Activated CD4-positive, CD25-positive, alpha-beta regulatory T cell (primary cell): ENCODE measurements around the gene SMKR1.
"Not testable (repeated sequence)": the region's sequence is repeated elsewhere in the genome, so short reads cannot be mapped to it uniquely, and the experiment has no call there.

Experiments used
- DNase-seq, 4 experiments: peaks; one replicate each; lab custom pipeline; 2025; lab: John Stamatoyannopoulos, UW

Gene SMKR1

GRCh38 chr7:129501760-129502707, at the start of gene SMKR1:
Gene SMKR1 (plus strand): TSS chr7:129502531. CDS start chr7:129502825, 294 bp downstream.
- peak; percentile 72 to 93 (median 84) for DNase-seq

GRCh38 chr7:129452589-129453231, 49.6 kb upstream of the SMKR1 start:
- no peak for DNase-seq

GRCh38 chr7:129453510-129454248, 48.7 kb upstream of the SMKR1 start:
- DNase-seq, result no peak

- DNase-seq, result no peak
Measured at GRCh38 chr7:129454249-129454551, 48.1 kb upstream of the SMKR1 start.

- no peak for DNase-seq
Measured at GRCh38 chr7:129456421-129456820, 45.9 kb upstream of the SMKR1 start.

GRCh38 chr7:129457101-129457500, 45.2 kb upstream of the SMKR1 start:
- no peak for DNase-seq

GRCh38 chr7:129458171-129458570, 44.2 kb upstream of the SMKR1 start:
- no peak for DNase-seq

- no peak for DNase-seq
Measured at GRCh38 chr7:129461809-129462208, 40.5 kb upstream of the SMKR1 start.

- DNase-seq, result no peak
Measured at GRCh38 chr7:129462420-129462819, 39.9 kb upstream of the SMKR1 start.

- no peak for DNase-seq
Measured at GRCh38 chr7:129464194-129464593, 38.1 kb upstream of the SMKR1 start.

GRCh38 chr7:129465080-129465479, 37.3 kb upstream of the SMKR1 start:
- DNase-seq, result no peak

- no peak for DNase-seq
Measured at GRCh38 chr7:129466796-129467195, 35.5 kb upstream of the SMKR1 start.

- no peak for DNase-seq
Measured at GRCh38 chr7:129468087-129468486, 34.2 kb upstream of the SMKR1 start.

- no peak for DNase-seq
Measured at GRCh38 chr7:129468547-129468946, 33.8 kb upstream of the SMKR1 start.

- DNase-seq, result no peak
Measured at GRCh38 chr7:129469930-129470329, 32.4 kb upstream of the SMKR1 start.

GRCh38 chr7:129470411-129470810, 31.9 kb upstream of the SMKR1 start:
- no peak for DNase-seq

- no peak for DNase-seq
Measured at GRCh38 chr7:129471402-129471827, 30.9 kb upstream of the SMKR1 start.

- not testable (repeated sequence) for DNase-seq
Measured at GRCh38 chr7:129475931-129476330, 26.4 kb upstream of the SMKR1 start.

GRCh38 chr7:129476398-129476797, 25.9 kb upstream of the SMKR1 start:
- not testable (repeated sequence) for DNase-seq

- no peak for DNase-seq
Measured at GRCh38 chr7:129479831-129480230, 22.5 kb upstream of the SMKR1 start.

- DNase-seq, result no peak
Measured at GRCh38 chr7:129480674-129481363, 21.5 kb upstream of the SMKR1 start.

- DNase-seq, result not testable (repeated sequence)
Measured at GRCh38 chr7:129481376-129481775, 21.0 kb upstream of the SMKR1 start.
